Transverse colon (tissue), 4 donors: ENCODE measurements around the gene POLR3GL. TPM values are rescaled to one million over a fixed set of nuclear protein-coding genes. Genes with fewer than 3 reads are reported as not detected.

Source experiments
- DNase-seq: peaks from one replicate; pipeline ENCODE4 v3.0.0-alpha.2; 2019
- H3K27ac ChIP-seq, 4 donors: fragments of 200-600 bp; sonication (generic); 2 replicates each; pipeline ENCODE4 v1.5.1; 2016 to 2018; ENCODE audit warnings: inconsistent platforms in 4 of 4
- H3K27me3 ChIP-seq: fragments of 200-600 bp; sonication (generic); 2 replicates; pipeline ENCODE4 v1.5.1; 2017; ENCODE audit warnings: inconsistent platforms
- H3K36me3 ChIP-seq, 4 donors: fragments of 200-600 bp; sonication (generic); 2 replicates each; pipeline ENCODE4 v1.5.1; 2017 to 2019; ENCODE audit warnings: inconsistent platforms in 4 of 4
- H3K4me1 ChIP-seq, 4 donors: fragments of 200-600 bp; sonication (generic); 2 replicates each; pipeline ENCODE4 v1.5.1; 2017 to 2020; ENCODE audit warnings: inconsistent platforms in 4 of 4
- H3K4me3 ChIP-seq, 4 donors: fragments of 200-600 bp; sonication (generic); 1 replicate in 1 of 4; 2 replicates in 3 of 4; pipeline versions ENCODE4 v1.5.1 to v1.6.1; 2017 to 2019; ENCODE audit warnings: inconsistent platforms in 4 of 4
- H3K9me3 ChIP-seq, 2 donors: fragments of 200-600 bp; sonication (generic); 2 replicates each; pipeline ENCODE4 v1.5.1; 2017 to 2019; ENCODE audit warnings: inconsistent platforms in 2 of 2
- EP300 ChIP-seq: sonication (generic); formaldehyde crosslinking; IDR thresholded peaks from one replicate; pipeline ENCODE4 v1.6.1; 2017; ENCODE audit warnings: antibody characterized with exemption, low read depth
- POLR2A ChIP-seq: fragments of 450-650 bp; IDR thresholded peaks from one replicate; pipeline ENCODE4 v1.6.1; 2016; ENCODE audit warnings: antibody characterized with exemption, mild to moderate bottlenecking, moderate library complexity
- POLR2AphosphoS5 ChIP-seq, 3 donors: sonication (generic); formaldehyde crosslinking; IDR thresholded peaks; one replicate each; pipeline ENCODE4 v1.6.1; 2016; ENCODE audit warnings: antibody characterized with exemption in 3 of 3
- WGBS, 2 donors: methylation state at CpG; one replicate each; pipeline ENCODE4 v1.1.5; 2018; ENCODE audit warnings: low coverage in 1 of 2; 5-methylcytosine and 5-hydroxymethylcytosine counted together
- in situ Hi-C, 4 donors: fragments of 200-750 bp; cut with MboI; loops; one replicate each; pipeline versions ENCODE4 v1.15.0 to v1.15.1; 2017; ENCODE audit warnings: low sequenced_read_pairs in 3 of 4, low pct_ligation_motif_present in 1 of 4, low pct_unique_long_range_greater_than_20kb in 1 of 4
- intact Hi-C: fragments of 100-400 bp; cut with DNase I; formaldehyde crosslinking; loops from one replicate; pipeline ENCODE4 v1.15.1; 2023; ENCODE audit warnings: low total_unique reads
- total RNA-seq, 4 donors: library from RNA; depleted of rRNA; stranded (reverse); fragments of >200 nt; gene quantifications; one replicate each; pipeline ENCODE4 v1.1.0, GENCODE V29; 2016
- TF ChIP-seq, protein P1 (sequence below), 5 experiments: fragments of 200-600 bp in 3 of 5; fragments of 450-650 bp in 2 of 5; sonication (generic) in 3 of 5; IDR thresholded peaks; 1 replicate in 2 of 5; 2 replicates in 3 of 5; pipeline ENCODE4 v1.5.1; 2016 to 2017; ENCODE audit warnings: antibody characterized with exemption in 5 of 5, inconsistent platforms in 3 of 5, mild to moderate bottlenecking in 2 of 5, moderate library complexity in 1 of 5

Gene POLR3GL
- total RNA-seq, 4 donors from 2014 or later, result 1.2 to 23.7 (median 14.4) TPM

- intact Hi-C loops, result loop anchor here (2.0 to 10.0 kb wide), 3 partner anchors 36 to 168 kb away; partner anchors contain the start of genes ANKRD35 and NUDT17
- Histone ChIP-seq H3K9me3 (no peaks in the 10 kb centered on the region), H3K27me3 (peaks cover 6% of the 10 kb centered on the region), H3K27ac (no peak overlapping the region), H3K4me3 (no peak overlapping the region), H3K36me3 (no peaks in the 10 kb centered on the region), H3K4me1 (peaks cover 0 to 17% (median 1%) of the 10 kb centered on the region in 4 donors)
- 1 to 8% methylated on average over 4 of the region's 4 CpGs for WGBS, 2 donors
- in situ Hi-C loops, result loop anchor here in 3 of 4 donors (5.0 to 25.0 kb wide), 2 partner anchors 36 to 126 kb away; partner anchors contain the start of gene ANKRD35 (in 1 of the 3)
- DNase-seq, result no peak
- TF ChIP-seq EP300, result no peak
- TF ChIP-seq, protein P1, sequence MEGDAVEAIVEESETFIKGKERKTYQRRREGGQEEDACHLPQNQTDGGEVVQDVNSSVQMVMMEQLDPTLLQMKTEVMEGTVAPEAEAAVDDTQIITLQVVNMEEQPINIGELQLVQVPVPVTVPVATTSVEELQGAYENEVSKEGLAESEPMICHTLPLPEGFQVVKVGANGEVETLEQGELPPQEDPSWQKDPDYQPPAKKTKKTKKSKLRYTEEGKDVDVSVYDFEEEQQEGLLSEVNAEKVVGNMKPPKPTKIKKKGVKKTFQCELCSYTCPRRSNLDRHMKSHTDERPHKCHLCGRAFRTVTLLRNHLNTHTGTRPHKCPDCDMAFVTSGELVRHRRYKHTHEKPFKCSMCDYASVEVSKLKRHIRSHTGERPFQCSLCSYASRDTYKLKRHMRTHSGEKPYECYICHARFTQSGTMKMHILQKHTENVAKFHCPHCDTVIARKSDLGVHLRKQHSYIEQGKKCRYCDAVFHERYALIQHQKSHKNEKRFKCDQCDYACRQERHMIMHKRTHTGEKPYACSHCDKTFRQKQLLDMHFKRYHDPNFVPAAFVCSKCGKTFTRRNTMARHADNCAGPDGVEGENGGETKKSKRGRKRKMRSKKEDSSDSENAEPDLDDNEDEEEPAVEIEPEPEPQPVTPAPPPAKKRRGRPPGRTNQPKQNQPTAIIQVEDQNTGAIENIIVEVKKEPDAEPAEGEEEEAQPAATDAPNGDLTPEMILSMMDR (IDR thresholded peaks at IDR 0.05), result peak; percentile 63 to 80 (median 73)
- TF ChIP-seq POLR2A, result no peak
- TF ChIP-seq POLR2AphosphoS5 (IDR thresholded peaks at IDR 0.05), result peak in 2 of 3 donors; percentile 22 to 23
Observed at GRCh38 chr1:146012703-146013558, 48.4 kb downstream of the POLR3GL start.

DNA sequence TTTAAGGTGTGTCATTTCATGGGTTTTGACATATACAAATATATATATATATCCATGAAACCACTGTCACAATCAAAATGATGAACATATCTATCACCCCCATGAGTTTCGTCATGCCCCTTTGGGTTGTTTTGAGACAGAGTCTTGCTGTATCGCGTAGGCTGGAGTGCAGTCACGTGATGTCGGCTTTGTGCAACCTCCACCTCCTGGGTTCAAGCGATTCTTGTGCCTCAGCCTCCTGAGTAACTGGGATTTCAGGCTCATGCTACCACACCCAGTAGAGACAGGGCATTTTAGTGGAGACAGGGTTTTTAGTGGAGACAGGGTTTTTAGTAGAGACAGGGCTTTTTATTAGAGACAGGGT is 49.1 kb downstream of the POLR3GL start:
- TF ChIP-seq, protein P1 (IDR thresholded peaks at IDR 0.05), result no peak
- TF ChIP-seq POLR2A (no peak), POLR2AphosphoS5 (IDR thresholded peaks at IDR 0.05) (no peak), EP300 (no peak)
- Histone ChIP-seq H3K36me3 (no peaks in the 10 kb centered on the region), H3K4me3 (no peak overlapping the region), H3K9me3 (no peaks in the 10 kb centered on the region), H3K27ac (no peak overlapping the region), H3K27me3 (peaks cover 6% of the 10 kb centered on the region), H3K4me1 (peaks cover 0 to 17% (median 0%) of the 10 kb centered on the region in 4 donors)
- 63 to 84% methylated on average over 1 to 6 of the region's 6 CpGs for WGBS, 2 donors
- intact Hi-C loops (loop anchor here (2.0 to 10.0 kb wide), 3 partner anchors 37 to 169 kb away; partner anchors contain the start of genes ANKRD35 and NUDT17), in situ Hi-C loops (loop anchor here in 3 of 4 donors (5.0 to 25.0 kb wide), 2 partner anchors 36 to 126 kb away; partner anchors contain the start of gene ANKRD35 (in 1 of the 3))
- DNase-seq, result no peak

DNA sequence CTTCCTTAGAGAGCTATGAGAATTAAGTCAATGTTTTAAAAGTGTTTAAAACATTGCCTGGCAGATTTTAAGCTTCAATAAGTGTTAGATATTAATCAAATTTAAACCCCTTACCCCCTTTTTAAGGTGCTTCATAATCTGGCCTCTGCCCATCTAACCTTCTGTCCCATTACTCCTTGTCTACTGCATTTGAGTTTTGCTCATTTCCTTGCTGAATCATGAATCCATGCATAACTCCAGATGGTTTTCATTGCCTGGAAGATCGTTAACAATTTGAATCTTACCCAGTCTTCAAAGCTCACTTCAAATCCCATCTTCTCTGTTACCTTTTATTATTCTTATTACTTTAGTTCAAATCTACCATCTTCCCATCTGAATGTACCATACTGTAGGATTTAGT is 52.4 kb downstream of the POLR3GL start:
- no peak for TF ChIP-seq POLR2A
- TF ChIP-seq, protein P1 (IDR thresholded peaks at IDR 0.05), result no peak
- no peak for TF ChIP-seq POLR2AphosphoS5 (IDR thresholded peaks at IDR 0.05)
- no peak for TF ChIP-seq EP300
- no peaks in the 10 kb centered on the region for H3K9me3 ChIP-seq
- no peak overlapping the region for H3K27ac ChIP-seq
- in situ Hi-C loops (loop anchor here in 2 of 4 donors (5.0 to 25.0 kb wide), 2 partner anchors 130 to 175 kb away; partner anchors contain the start of gene ANKRD35 (in 1 of the 2)), intact Hi-C loops (loop anchor here (10.0 kb wide), 1 partner anchor 172 kb away; the partner anchor contains the start of gene NUDT17)
- DNase-seq, result no peak
- no peaks in the 10 kb centered on the region for H3K36me3 ChIP-seq
- peaks cover 40% of the 10 kb centered on the region for H3K27me3 ChIP-seq
- H3K4me3 ChIP-seq, result no peak overlapping the region
- 43 to 63% methylated on average over 1 of the region's 1 CpG for WGBS, 2 donors
- peaks cover 0 to 12% (median 9%) of the 10 kb centered on the region in 4 donors for H3K4me1 ChIP-seq
